Daoy (cell line): ENCODE data around the gene DIDO1. TPM values are rescaled to one million over a fixed set of nuclear protein-coding genes. Genes with fewer than 3 reads are reported as not detected.
A peak's percentile ranks its signal among the peaks of the same experiment; 100 is the strongest.

Experiments
- DNase-seq: peaks from one replicate; pipeline ENCODE4 v3.0.0-alpha.2; 2015; ENCODE audit warnings: low read depth
- total RNA-seq: library from RNA; depleted of rRNA; stranded (reverse); fragments of >200 nt; shearing (Covaris generic); gene quantifications from 2 replicates; pipeline ENCODE4 v1.2.3, GENCODE V29; 2014

The DIDO1 gene
- total RNA-seq, 1 experiment from 2014 or later, result 20.6 TPM

- DNase-seq, result no peak
These were observed 15.4 kb downstream of the DIDO1 start for GRCh38 chr20:62910777-62911497.

GRCh38 chr20:62910217-62910766, 16.0 kb downstream of the DIDO1 start:
- DNase-seq, result no peak

GRCh38 chr20:62908971-62909791, 17.1 kb downstream of the DIDO1 start:
- no peak for DNase-seq

GRCh38 chr20:62907384-62908317, 18.7 kb downstream of the DIDO1 start:
- DNase-seq, result no peak

- no peak for DNase-seq
These were observed 19.5 kb downstream of the DIDO1 start for GRCh38 chr20:62906647-62907375.

- DNase-seq, result no peak
These were observed 20.1 kb downstream of the DIDO1 start for GRCh38 chr20:62906209-62906608.

- no peak for DNase-seq
These were observed 20.7 kb downstream of the DIDO1 start for GRCh38 chr20:62905536-62906117.

- peak; percentile 58 for DNase-seq
These were observed 23.2 kb downstream of the DIDO1 start for GRCh38 chr20:62902926-62903615.

- DNase-seq, result no peak
These were observed 24.4 kb downstream of the DIDO1 start for GRCh38 chr20:62901891-62902290.

GRCh38 chr20:62900692-62901584, 25.4 kb downstream of the DIDO1 start:
- DNase-seq, result no peak

GRCh38 chr20:62900052-62900691, 26.1 kb downstream of the DIDO1 start:
- DNase-seq, result peak; percentile 72

GRCh38 chr20:62899633-62900051, 26.7 kb downstream of the DIDO1 start:
- no peak for DNase-seq

GRCh38 chr20:62898970-62899632, 27.2 kb downstream of the DIDO1 start:
- no peak for DNase-seq

GRCh38 chr20:62898093-62898964, 28.0 kb downstream of the DIDO1 start:
- no peak for DNase-seq

GRCh38 chr20:62897666-62898065, 28.6 kb downstream of the DIDO1 start:
- no peak for DNase-seq

- no peak for DNase-seq
These were observed 29.8 kb downstream of the DIDO1 start for GRCh38 chr20:62896526-62896925.

- no peak for DNase-seq
These were observed 30.8 kb downstream of the DIDO1 start for GRCh38 chr20:62895539-62895938.
